Testis (tissue), 3 donors: ENCODE data around the gene CMTM8. TPM values are rescaled to one million over a fixed set of nuclear protein-coding genes. Genes with fewer than 3 reads are reported as not detected.
A peak's percentile ranks its signal among the peaks of the same experiment; 100 is the strongest.

ENCODE experiments used
- DNase-seq: peaks from one replicate; pipeline ENCODE4 v3.0.0-alpha.2; 2019
- H3K27ac ChIP-seq, 2 donors: fragments of 200-600 bp; sonication (generic); one replicate each; pipeline ENCODE4 v1.5.1; 2019
- H3K27me3 ChIP-seq: fragments of 200-600 bp; sonication (generic); one replicate; pipeline ENCODE4 v1.5.1; 2019
- H3K36me3 ChIP-seq: fragments of 200-600 bp; sonication (generic); one replicate; pipeline ENCODE4 v1.5.1; 2017; ENCODE audit warnings: low read depth; ENCODE audit errors: missing control alignments
- H3K4me1 ChIP-seq: fragments of 200-600 bp; sonication (generic); one replicate; pipeline ENCODE4 v1.5.1; 2019
- H3K4me3 ChIP-seq, 2 donors: fragments of 200-600 bp; sonication (generic); one replicate each; pipeline ENCODE4 v1.5.1; 2017 to 2019
- H3K9me3 ChIP-seq: fragments of 200-600 bp; sonication (generic); one replicate; pipeline ENCODE4 v1.5.1; 2017
- CTCF ChIP-seq, 3 experiments: fragments of 450-650 bp in 2 of 3; fragments of 200-600 bp in 1 of 3; sonication (generic) in 1 of 3; IDR thresholded peaks; one replicate each; pipeline ENCODE4 v1.5.1; 2016 to 2019; ENCODE audit warnings: antibody characterized with exemption in 3 of 3, mild to moderate bottlenecking in 2 of 3, moderate library complexity in 1 of 3
- POLR2A ChIP-seq: fragments of 450-650 bp; IDR thresholded peaks from one replicate; pipeline ENCODE4 v1.6.1; 2017; ENCODE audit warnings: antibody characterized with exemption, mild to moderate bottlenecking, moderate library complexity
- WGBS, 2 donors: methylation state at CpG; one replicate each; pipeline ENCODE4 v1.1.5; 2018; 5-methylcytosine and 5-hydroxymethylcytosine counted together
- intact Hi-C: fragments of 100-400 bp; cut with DNase I; formaldehyde crosslinking; loops from one replicate; pipeline ENCODE4 v1.15.1; 2023; ENCODE audit warnings: low total_unique reads
- polyA plus RNA-seq: library from polyadenylated mRNA; stranded (reverse); fragments of 350-450 nt; fragmentation: Illumina TruSeq; extraction: RNeasy Lipid Tissue Mini Kit (QIAGEN cat#74804); gene quantifications from one replicate; pipeline ENCODE4 v1.2.3, GENCODE V29; 2014; ENCODE audit warnings: low read depth, low replicate concordance; ENCODE audit not compliant: insufficient read depth
- total RNA-seq, 2 donors: library from RNA; depleted of rRNA; stranded (reverse); fragments of >200 nt; gene quantifications; one replicate each; pipeline ENCODE4 v1.2.3, GENCODE V29; 2016

Gene CMTM8
- total and polyA plus RNA-seq, 3 donors from 2014 or later: 1.8 to 6.8 (median 2.5) TPM

GRCh38 chr3:32296251-32297204 lies 58.0 kb downstream of the CMTM8 start:
- WGBS, 2 donors: 35 to 40% methylated on average over 8 of the region's 8 CpGs
- intact Hi-C loops: no loop called here

GRCh38 chr3:32297366-32297765 lies 58.9 kb downstream of the CMTM8 start:
- no peaks in the 10 kb centered on the region for H3K4me1 ChIP-seq
- DNase-seq: no peak
- 95 to 98% methylated on average over 5 of the region's 5 CpGs for WGBS, 2 donors
- no peaks in the 10 kb centered on the region for H3K36me3 ChIP-seq
- no peak overlapping the region for H3K27ac ChIP-seq
- TF ChIP-seq CTCF (IDR thresholded peaks at IDR 0.05): no peak
- TF ChIP-seq POLR2A: no peak
- H3K9me3 ChIP-seq: no peaks in the 10 kb centered on the region
- H3K4me3 ChIP-seq: no peak overlapping the region
- no peaks in the 10 kb centered on the region for H3K27me3 ChIP-seq
- intact Hi-C loops: no loop called here

More at GRCh38 chr3:32296251-32297204, 58.0 kb downstream of the CMTM8 start:
- TF ChIP-seq CTCF (IDR thresholded peaks at IDR 0.05) (peak; percentile 64 to 87 (median 73)), POLR2A (no peak)
- H3K4me1 ChIP-seq: no peaks in the 10 kb centered on the region
- no peaks in the 10 kb centered on the region for H3K27me3 ChIP-seq
- DNase-seq: peak; percentile 69
- H3K4me3 ChIP-seq: no peak overlapping the region
- no peaks in the 10 kb centered on the region for H3K9me3 ChIP-seq
- no peaks in the 10 kb centered on the region for H3K36me3 ChIP-seq
- H3K27ac ChIP-seq: no peak overlapping the region

GRCh38 chr3:32301426-32301825 lies 62.9 kb downstream of the CMTM8 start:
- intact Hi-C loops: no loop called here
- no peaks in the 10 kb centered on the region for H3K36me3 ChIP-seq
- H3K27ac ChIP-seq: no peak overlapping the region
- no peak for TF ChIP-seq POLR2A
- H3K9me3 ChIP-seq: no peaks in the 10 kb centered on the region
- DNase-seq: no peak
- H3K4me3 ChIP-seq: no peak overlapping the region
- peaks cover 10% of the 10 kb centered on the region for H3K4me1 ChIP-seq
- WGBS, 2 donors: 97 to 98% methylated on average over 2 of the region's 2 CpGs
- H3K27me3 ChIP-seq: no peaks in the 10 kb centered on the region

- Histone ChIP-seq H3K27ac (no peak overlapping the region), H3K9me3 (no peaks in the 10 kb centered on the region), H3K27me3 (no peaks in the 10 kb centered on the region), H3K4me3 (no peak overlapping the region), H3K36me3 (no peaks in the 10 kb centered on the region), H3K4me1 (peaks cover 10% of the 10 kb centered on the region)
- no peak for DNase-seq
- intact Hi-C loops: no loop called here
- no peak for TF ChIP-seq CTCF (IDR thresholded peaks at IDR 0.05)
- TF ChIP-seq POLR2A: no peak
- 70 to 74% methylated on average over 7 of the region's 7 CpGs for WGBS, 2 donors
These were observed 64.3 kb downstream of the CMTM8 start for GRCh38 chr3:32302601-32303398.

GRCh38 chr3:32303399-32303747 lies 64.9 kb downstream of the CMTM8 start:
- H3K27me3 ChIP-seq: no peaks in the 10 kb centered on the region
- WGBS, 2 donors: 46 to 52% methylated on average over 6 of the region's 6 CpGs
- intact Hi-C loops: no loop called here
- H3K4me3 ChIP-seq: no peak overlapping the region
- no peak for DNase-seq
- H3K9me3 ChIP-seq: no peaks in the 10 kb centered on the region
- peaks cover 10% of the 10 kb centered on the region for H3K4me1 ChIP-seq
- no peaks in the 10 kb centered on the region for H3K36me3 ChIP-seq
- no peak overlapping the region for H3K27ac ChIP-seq
- TF ChIP-seq CTCF (IDR thresholded peaks at IDR 0.05) (no peak), POLR2A (no peak)
